NCI-H82 (cell line): ENCODE data around the gene RFPL4A.
A peak's percentile ranks its signal among the peaks of the same experiment; 100 is the strongest.

Experiments
- DNase-seq: peaks from one replicate; lab custom pipeline; 2025; lab: John Stamatoyannopoulos, UW

RFPL4A gene

DNA sequence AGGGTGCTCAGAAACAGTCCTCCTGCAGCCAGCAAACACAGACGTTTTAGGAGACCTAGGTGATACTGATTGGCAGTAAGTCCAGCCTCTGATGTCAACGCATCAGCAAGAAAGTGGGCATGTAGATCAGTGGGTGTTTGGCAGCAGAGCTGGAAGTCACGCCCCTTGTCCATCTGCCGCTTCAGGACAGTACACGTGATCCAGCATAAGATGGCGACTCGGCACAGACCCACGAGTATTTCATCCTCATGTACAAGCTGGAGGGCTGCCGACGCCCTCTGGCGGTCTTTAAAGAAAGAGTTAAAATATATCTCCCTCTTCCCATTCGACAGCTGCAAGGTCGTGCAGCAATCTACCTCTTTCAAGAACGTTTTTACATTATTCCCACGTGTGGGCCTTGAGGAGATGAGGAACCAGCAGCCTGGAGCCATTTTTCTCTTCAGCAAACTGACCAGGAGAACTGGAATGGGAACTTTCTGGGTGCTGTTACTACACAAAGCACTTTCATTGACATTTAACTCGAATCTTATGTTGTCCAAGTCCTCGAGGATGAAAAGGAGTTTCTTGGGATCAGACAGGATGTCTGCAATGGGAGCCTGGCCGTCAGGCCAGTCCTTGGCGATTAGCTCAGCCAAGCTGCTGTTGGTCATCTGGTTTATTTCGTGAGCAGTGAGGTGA is 50.6 kb downstream of the RFPL4A start:
- peak; percentile 94 for DNase-seq

DNA sequence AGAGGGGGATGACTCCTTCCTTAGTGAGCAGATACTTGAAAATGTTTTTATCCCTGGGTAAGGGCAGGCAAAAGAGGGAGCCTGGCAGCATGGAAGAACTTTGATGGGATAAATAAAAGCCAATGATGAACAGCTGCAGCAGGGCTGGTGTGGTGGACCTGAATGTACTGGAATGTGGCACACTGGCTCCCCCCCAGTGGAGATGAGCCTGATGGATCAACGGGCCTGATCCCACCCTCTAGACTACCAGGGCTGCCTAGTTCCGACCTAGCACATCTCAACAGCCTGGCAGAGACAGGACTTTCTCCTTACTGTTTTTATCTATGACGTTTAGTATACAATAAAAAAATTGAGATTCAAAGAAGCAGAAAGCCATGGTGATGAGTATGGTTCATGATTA is 52.4 kb downstream of the RFPL4A start:
- no peak for DNase-seq

DNA sequence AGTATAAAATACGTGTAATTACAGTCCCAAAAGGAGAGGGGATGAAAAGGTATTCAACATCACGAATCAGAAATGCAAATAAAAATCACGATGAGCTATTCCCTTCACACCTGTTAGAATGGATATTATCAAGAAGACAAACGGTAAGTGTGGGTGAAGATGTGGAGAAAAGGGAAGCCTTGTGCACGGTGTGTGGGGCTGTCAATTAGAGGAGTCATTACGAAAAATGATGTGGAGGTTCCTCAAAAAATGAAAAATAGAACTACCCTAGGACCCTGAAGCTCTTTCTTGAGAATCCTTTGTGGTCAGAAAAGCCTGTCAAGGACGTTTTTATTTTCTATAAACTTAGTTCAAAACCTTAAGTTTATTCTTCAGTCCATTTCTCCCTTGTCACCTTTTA is 53.6 kb downstream of the RFPL4A start:
- DNase-seq: no peak
